ENCODE measurements around the gene MAP4K4.

MAP4K4 gene

GRCh38 chr2:101820519-101820918 lies 123.0 kb downstream of the MAP4K4 start:
- DNase-seq: no peak

GRCh38 chr2:101821059-101821805 lies 123.7 kb downstream of the MAP4K4 start:
- no peak for DNase-seq

- no peak for DNase-seq
These were observed 124.4 kb downstream of the MAP4K4 start for GRCh38 chr2:101821828-101822458.

GRCh38 chr2:101823347-101823791 lies 125.9 kb downstream of the MAP4K4 start:
- DNase-seq: peak; percentile 55

- no peak for DNase-seq
These were observed 126.4 kb downstream of the MAP4K4 start for GRCh38 chr2:101823859-101824258.

GRCh38 chr2:101826716-101827115 lies 129.2 kb downstream of the MAP4K4 start:
- DNase-seq: no peak

GRCh38 chr2:101827246-101827645 lies 129.7 kb downstream of the MAP4K4 start:
- DNase-seq: no peak

- no peak for DNase-seq
These were observed 130.8 kb downstream of the MAP4K4 start for GRCh38 chr2:101828257-101828656.

GRCh38 chr2:101828673-101829334 lies 131.3 kb downstream of the MAP4K4 start:
- no peak for DNase-seq

GRCh38 chr2:101829429-101829828 lies 131.9 kb downstream of the MAP4K4 start:
- DNase-seq: no peak

GRCh38 chr2:101830146-101830545 lies 132.6 kb downstream of the MAP4K4 start:
- no peak for DNase-seq

GRCh38 chr2:101830555-101830954 lies 133.0 kb downstream of the MAP4K4 start:
- no peak for DNase-seq

GRCh38 chr2:101831351-101831865 lies 133.9 kb downstream of the MAP4K4 start:
- peak; percentile 45 for DNase-seq

- no peak for DNase-seq
These were observed 134.6 kb downstream of the MAP4K4 start for GRCh38 chr2:101832114-101832513.

GRCh38 chr2:101833890-101834523 lies 136.5 kb downstream of the MAP4K4 start:
- DNase-seq: no peak

GRCh38 chr2:101837354-101837753 lies 139.8 kb downstream of the MAP4K4 start:
- no peak for DNase-seq

- no peak for DNase-seq
These were observed 144.3 kb downstream of the MAP4K4 start for GRCh38 chr2:101841679-101842327.

- DNase-seq: no peak
These were observed 145.0 kb downstream of the MAP4K4 start for GRCh38 chr2:101842471-101842870.

GRCh38 chr2:101843048-101843447 lies 145.5 kb downstream of the MAP4K4 start:
- no peak for DNase-seq

- DNase-seq: no peak
These were observed 146.0 kb downstream of the MAP4K4 start for GRCh38 chr2:101843471-101843870.

GRCh38 chr2:101844055-101844635 lies 146.6 kb downstream of the MAP4K4 start:
- no peak for DNase-seq

GRCh38 chr2:101846973-101847372 lies 149.5 kb downstream of the MAP4K4 start:
- DNase-seq: no peak
